ENCODE data around the gene OSBPL10.

OSBPL10 gene

DNA sequence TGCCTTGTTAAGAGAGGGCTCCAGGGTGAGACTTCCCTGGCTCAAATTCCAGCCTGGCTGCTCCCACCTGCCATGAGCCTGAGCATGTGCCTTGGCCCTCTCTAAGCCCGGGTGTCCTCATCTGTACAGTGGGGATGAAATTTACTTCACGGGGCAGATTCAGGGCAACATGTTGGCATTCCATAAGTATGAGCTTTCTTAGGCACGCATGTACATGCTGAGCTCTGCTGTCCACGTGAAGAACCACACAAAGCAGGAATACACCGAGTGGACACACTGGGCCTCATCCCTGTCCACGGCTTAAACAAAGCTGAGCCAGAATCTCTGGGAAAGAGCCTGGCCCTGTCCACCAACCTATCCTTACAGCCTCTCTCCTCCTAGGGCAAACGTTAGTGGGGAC, 167.4 kb downstream of the OSBPL10 start:
- Histone ChIP-seq H3K27me3 (no peaks in the 10 kb centered on the region), H3K36me3 (no peaks in the 10 kb centered on the region), H3K4me1 (no peaks in the 10 kb centered on the region), H3K9me3 (no peaks in the 10 kb centered on the region), H3K4me3 (ENCODE audit: low read depth, low read length) (no peak overlapping the region)
- TF ChIP-seq, protein P1, sequence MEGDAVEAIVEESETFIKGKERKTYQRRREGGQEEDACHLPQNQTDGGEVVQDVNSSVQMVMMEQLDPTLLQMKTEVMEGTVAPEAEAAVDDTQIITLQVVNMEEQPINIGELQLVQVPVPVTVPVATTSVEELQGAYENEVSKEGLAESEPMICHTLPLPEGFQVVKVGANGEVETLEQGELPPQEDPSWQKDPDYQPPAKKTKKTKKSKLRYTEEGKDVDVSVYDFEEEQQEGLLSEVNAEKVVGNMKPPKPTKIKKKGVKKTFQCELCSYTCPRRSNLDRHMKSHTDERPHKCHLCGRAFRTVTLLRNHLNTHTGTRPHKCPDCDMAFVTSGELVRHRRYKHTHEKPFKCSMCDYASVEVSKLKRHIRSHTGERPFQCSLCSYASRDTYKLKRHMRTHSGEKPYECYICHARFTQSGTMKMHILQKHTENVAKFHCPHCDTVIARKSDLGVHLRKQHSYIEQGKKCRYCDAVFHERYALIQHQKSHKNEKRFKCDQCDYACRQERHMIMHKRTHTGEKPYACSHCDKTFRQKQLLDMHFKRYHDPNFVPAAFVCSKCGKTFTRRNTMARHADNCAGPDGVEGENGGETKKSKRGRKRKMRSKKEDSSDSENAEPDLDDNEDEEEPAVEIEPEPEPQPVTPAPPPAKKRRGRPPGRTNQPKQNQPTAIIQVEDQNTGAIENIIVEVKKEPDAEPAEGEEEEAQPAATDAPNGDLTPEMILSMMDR (IDR thresholded peaks at IDR 0.05; ENCODE audit: low read depth, low read length): no peak
- no peak for DNase-seq

DNA sequence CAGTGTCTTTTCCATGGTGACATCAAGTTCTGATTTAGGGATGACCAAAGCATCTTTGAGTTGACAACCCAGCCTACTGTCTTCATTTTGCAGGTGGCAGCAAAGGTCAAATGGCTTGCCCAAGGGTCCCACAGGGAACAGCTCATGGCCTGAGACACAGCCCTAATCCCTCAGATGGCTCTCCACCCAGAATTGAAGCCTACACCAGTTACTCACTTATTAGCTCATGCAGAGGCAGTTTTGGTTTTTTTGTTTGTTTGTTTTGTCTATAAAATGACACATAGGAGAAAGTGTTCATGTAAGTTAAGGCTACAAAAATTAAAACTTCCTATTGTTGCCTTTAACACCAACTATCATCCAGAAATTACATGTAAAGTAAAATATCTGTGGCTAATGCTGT, 167.9 kb downstream of the OSBPL10 start:
- TF ChIP-seq, protein P1 (IDR thresholded peaks at IDR 0.05; ENCODE audit: low read depth, low read length): no peak
- H3K9me3 ChIP-seq: no peaks in the 10 kb centered on the region
- no peak for DNase-seq
- no peaks in the 10 kb centered on the region for H3K27me3 ChIP-seq
- no peak overlapping the region for H3K4me3 ChIP-seq (ENCODE audit: low read depth, low read length)
- no peaks in the 10 kb centered on the region for H3K36me3 ChIP-seq
- no peaks in the 10 kb centered on the region for H3K4me1 ChIP-seq

DNA sequence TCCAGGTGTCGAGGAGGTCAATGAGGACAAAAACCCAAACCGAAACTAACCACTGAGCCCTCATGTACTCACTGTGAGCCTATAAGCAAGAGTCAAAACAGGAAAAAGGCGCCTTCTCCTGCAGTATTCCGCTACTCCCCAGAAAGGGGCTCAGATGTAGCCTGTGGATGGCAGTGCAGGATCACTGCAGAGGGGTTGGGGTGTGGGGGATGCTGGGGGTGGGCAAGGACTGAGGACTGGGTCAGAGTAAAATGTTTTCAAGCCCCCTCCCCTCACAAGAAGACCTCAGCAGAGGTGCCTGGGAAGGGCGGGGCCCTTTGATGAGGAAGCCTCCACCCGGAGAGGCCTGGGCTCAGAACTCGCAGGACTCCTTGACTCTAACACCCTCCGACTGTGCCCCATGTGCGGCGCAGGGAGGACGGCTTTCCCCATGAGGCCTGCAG, 170.1 kb downstream of the OSBPL10 start:
- no peak overlapping the region for H3K4me3 ChIP-seq (ENCODE audit: low read depth, low read length)
- H3K9me3 ChIP-seq: no peaks in the 10 kb centered on the region
- TF ChIP-seq, protein P1 (IDR thresholded peaks at IDR 0.05; ENCODE audit: low read depth, low read length): no peak
- no peaks in the 10 kb centered on the region for H3K36me3 ChIP-seq
- H3K27me3 ChIP-seq: no peaks in the 10 kb centered on the region
- DNase-seq: no peak
- no peaks in the 10 kb centered on the region for H3K4me1 ChIP-seq

DNA sequence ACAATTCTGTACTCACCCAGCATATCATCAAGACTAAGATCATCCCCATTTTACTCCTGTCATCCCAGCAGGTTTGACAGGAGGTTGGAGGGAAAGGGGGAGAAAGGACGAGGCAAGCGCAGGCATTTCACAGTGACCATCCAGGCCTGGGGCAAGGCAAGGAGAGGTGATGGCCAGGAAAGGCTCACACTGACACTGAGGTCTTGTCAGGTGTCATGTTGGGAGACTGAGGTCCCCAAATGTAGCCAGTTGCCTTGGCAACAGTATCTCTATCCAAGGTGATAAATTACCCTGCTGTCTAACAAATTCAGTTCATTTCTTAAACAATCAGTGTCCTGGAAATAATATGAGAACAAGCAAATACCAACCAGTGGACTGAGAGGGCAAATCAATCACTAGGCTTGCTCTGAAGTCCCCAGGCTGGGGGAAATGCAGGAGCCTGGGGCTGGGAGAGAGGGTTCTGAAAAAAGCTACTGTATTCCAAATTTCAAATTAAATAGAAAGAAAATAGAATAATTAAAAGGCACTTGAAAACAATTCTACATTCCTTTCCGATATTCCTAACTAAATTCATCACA, 172.8 kb downstream of the OSBPL10 start:
- no peaks in the 10 kb centered on the region for H3K36me3 ChIP-seq
- no peaks in the 10 kb centered on the region for H3K27me3 ChIP-seq

DNA sequence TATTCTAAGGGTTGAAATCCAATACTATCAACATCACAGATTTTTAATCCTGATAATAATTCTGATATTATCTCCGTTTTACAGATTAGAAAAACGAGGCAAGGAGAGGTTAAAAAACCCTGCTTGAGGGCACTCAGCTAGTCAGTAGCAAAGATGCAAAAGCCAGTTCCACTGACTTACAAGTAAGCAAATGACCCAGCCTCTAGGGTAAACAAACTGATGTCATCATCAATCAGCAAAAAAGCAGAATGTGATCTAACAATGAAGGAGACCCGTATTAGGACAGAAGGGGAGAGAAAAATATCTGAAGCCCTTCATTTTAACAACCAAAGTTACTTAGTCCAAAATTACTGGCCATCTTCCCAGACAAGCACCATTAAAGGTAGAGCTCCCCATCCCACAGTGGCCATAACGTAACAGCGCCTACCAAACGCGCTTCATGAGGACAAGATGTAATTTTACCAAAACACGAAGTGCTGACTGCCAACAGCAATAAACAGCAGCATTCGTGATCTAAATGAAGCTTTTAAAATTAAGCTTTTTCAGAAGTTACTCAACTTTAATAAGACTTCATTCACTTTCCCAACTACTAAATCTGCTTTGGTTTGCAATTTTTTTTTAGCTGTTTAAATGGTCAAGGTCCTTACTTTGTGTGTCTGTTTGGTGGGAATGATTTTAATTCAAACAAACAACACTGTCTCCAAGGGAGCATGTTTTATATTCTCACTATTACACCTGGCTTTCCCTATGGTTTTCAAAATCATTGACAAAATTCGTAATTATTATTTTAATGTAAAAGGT, 176.6 kb downstream of the OSBPL10 start:
- Histone ChIP-seq H3K4me3 (ENCODE audit: low read depth, low read length) (no peak overlapping the region), H3K4me1 (no peaks in the 10 kb centered on the region), H3K27me3 (no peaks in the 10 kb centered on the region), H3K36me3 (no peaks in the 10 kb centered on the region), H3K9me3 (no peaks in the 10 kb centered on the region)
- no peak for DNase-seq
- TF ChIP-seq, protein P1 (IDR thresholded peaks at IDR 0.05; ENCODE audit: low read depth, low read length): no peak

More for the DNA sequence above, 172.8 kb downstream of the OSBPL10 start:
- Histone ChIP-seq H3K9me3 (no peaks in the 10 kb centered on the region), H3K4me1 (no peaks in the 10 kb centered on the region), H3K4me3 (ENCODE audit: low read depth, low read length) (no peak overlapping the region)
- DNase-seq: no peak
- TF ChIP-seq, protein P1 (IDR thresholded peaks at IDR 0.05; ENCODE audit: low read depth, low read length): no peak

Data from BE2C (cell line).